ENCODE measurements around the gene SPSB1. TPM values are rescaled to one million over a fixed set of nuclear protein-coding genes. Genes with fewer than 3 reads are reported as not detected.
A peak's percentile ranks its signal among the peaks of the same experiment; 100 is the strongest.

SPSB1 gene
- total and polyA plus RNA-seq, 4 donors: 21.2 to 62.0 (median 35.8) TPM

GRCh38 chr1:9289711-9290485 lies 2.8 kb upstream of the SPSB1 start:
- H3K36me3 ChIP-seq (ENCODE audit: control insufficient read depth in 1 of 2, insufficient read depth in 2 of 2, low read length in 1 of 2): no peaks in the 10 kb centered on the region
- peak overlapping the region in 1 of 2 donors; percentile 32 for H3K27ac ChIP-seq (ENCODE audit: low read depth in 1 of 2, low read length in 2 of 2)
- no peaks in the 10 kb centered on the region for H3K9me3 ChIP-seq (ENCODE audit: control insufficient read depth, low read length)
- no peaks in the 10 kb centered on the region for H3K27me3 ChIP-seq (ENCODE audit: control insufficient read depth in 1 of 2, insufficient read depth in 2 of 2, low read length in 1 of 2)
- peak; percentile 82 to 86 for DNase-seq
- ATAC-seq (ENCODE audit: low FRiP score): peak; percentile 75
- no peaks in the 10 kb centered on the region for H3K4me1 ChIP-seq (ENCODE audit: control insufficient read depth in 1 of 2, insufficient read depth in 2 of 2, low read length in 2 of 2)
- H3K4me3 ChIP-seq (ENCODE audit: low read length in 2 of 2): no peak overlapping the region
- 43% methylated on average over 5 of the region's 5 CpGs for WGBS, 2 donors
- intact Hi-C loops (cut with DNase I): loop anchor here (2.0 to 10.0 kb wide), 8 partner anchors 82 to 285 kb away; no protein-coding TSS in a partner anchor

GRCh38 chr1:9291914-9292360 lies 757 bp upstream of the SPSB1 start:
- peak; percentile 79 to 91 for DNase-seq
- Histone ChIP-seq H3K27ac (ENCODE audit: low read depth in 1 of 2, low read length in 2 of 2) (peak overlapping the region; percentile 44 to 93), H3K27me3 (ENCODE audit: control insufficient read depth in 1 of 2, insufficient read depth in 2 of 2, low read length in 1 of 2) (no peaks in the 10 kb centered on the region), H3K36me3 (ENCODE audit: control insufficient read depth in 1 of 2, insufficient read depth in 2 of 2, low read length in 1 of 2) (no peaks in the 10 kb centered on the region), H3K4me1 (ENCODE audit: control insufficient read depth in 1 of 2, insufficient read depth in 2 of 2, low read length in 2 of 2) (no peaks in the 10 kb centered on the region), H3K9me3 (ENCODE audit: control insufficient read depth, low read length) (no peaks in the 10 kb centered on the region), H3K4me3 (ENCODE audit: low read length in 2 of 2) (peak overlapping the region; percentile 93 to 99)
- no peak for ATAC-seq (ENCODE audit: low FRiP score)
- intact Hi-C loops (cut with DNase I): loop anchor here (5.0 kb wide), 4 partner anchors 80 to 160 kb away; no protein-coding TSS in a partner anchor
- WGBS, 2 donors: 1 to 3% methylated on average over 13 of the region's 13 CpGs

- no peaks in the 10 kb centered on the region for H3K36me3 ChIP-seq (ENCODE audit: control insufficient read depth in 1 of 2, insufficient read depth in 2 of 2, low read length in 1 of 2)
- peaks cover 0 to 3% of the 10 kb centered on the region in 2 donors for H3K4me1 ChIP-seq (ENCODE audit: control insufficient read depth in 1 of 2, insufficient read depth in 2 of 2, low read length in 2 of 2)
- DNase-seq (no peak), ATAC-seq (ENCODE audit: low FRiP score) (no peak)
- no peaks in the 10 kb centered on the region for H3K27me3 ChIP-seq (ENCODE audit: control insufficient read depth in 1 of 2, insufficient read depth in 2 of 2, low read length in 1 of 2)
- H3K4me3 ChIP-seq (ENCODE audit: low read length in 2 of 2): peak overlapping the region; percentile 93 to 99
- H3K9me3 ChIP-seq (ENCODE audit: control insufficient read depth, low read length): no peaks in the 10 kb centered on the region
- peak overlapping the region; percentile 65 to 80 for H3K27ac ChIP-seq (ENCODE audit: low read depth in 1 of 2, low read length in 2 of 2)
- intact Hi-C loops (cut with DNase I): loop anchor here (5.0 kb wide), 4 partner anchors 79 to 159 kb away; no protein-coding TSS in a partner anchor
- 0% methylated on average over 9 to 43 of the region's 43 CpGs for WGBS, 2 donors
Observed at GRCh38 chr1:9293241-9293532, 493 bp downstream of the SPSB1 start.

- intact Hi-C loops (cut with DNase I): loop anchor here (5.0 kb wide), 4 partner anchors 79 to 159 kb away; no protein-coding TSS in a partner anchor
Observed at GRCh38 chr1:9293533-9294404, 1.1 kb downstream of the SPSB1 start.

GRCh38 chr1:9294405-9294773 lies 1.7 kb downstream of the SPSB1 start:
- ATAC-seq (ENCODE audit: low FRiP score): no peak
- no peaks in the 10 kb centered on the region for H3K36me3 ChIP-seq (ENCODE audit: control insufficient read depth in 1 of 2, insufficient read depth in 2 of 2, low read length in 1 of 2)
- peaks cover 0 to 3% of the 10 kb centered on the region in 2 donors for H3K4me1 ChIP-seq (ENCODE audit: control insufficient read depth in 1 of 2, insufficient read depth in 2 of 2, low read length in 2 of 2)
- no peaks in the 10 kb centered on the region for H3K27me3 ChIP-seq (ENCODE audit: control insufficient read depth in 1 of 2, insufficient read depth in 2 of 2, low read length in 1 of 2)
- intact Hi-C loops (cut with DNase I): loop anchor here (5.0 kb wide), 4 partner anchors 78 to 158 kb away; no protein-coding TSS in a partner anchor
- no peaks in the 10 kb centered on the region for H3K9me3 ChIP-seq (ENCODE audit: control insufficient read depth, low read length)
- 3 to 4% methylated on average over 6 of the region's 6 CpGs for WGBS, 2 donors
- H3K4me3 ChIP-seq (ENCODE audit: low read length in 2 of 2): peak overlapping the region; percentile 93 to 99
- DNase-seq: peak in 1 of 2 donors; percentile 75
- H3K27ac ChIP-seq (ENCODE audit: low read depth in 1 of 2, low read length in 2 of 2): peak overlapping the region in 1 of 2 donors; percentile 65

More at GRCh38 chr1:9293533-9294404, 1.1 kb downstream of the SPSB1 start:
- H3K4me1 ChIP-seq (ENCODE audit: control insufficient read depth in 1 of 2, insufficient read depth in 2 of 2, low read length in 2 of 2): peaks cover 0 to 3% of the 10 kb centered on the region in 2 donors
- H3K9me3 ChIP-seq (ENCODE audit: control insufficient read depth, low read length): no peaks in the 10 kb centered on the region
- ATAC-seq (ENCODE audit: low FRiP score) (peak; percentile 17), DNase-seq (peak in 1 of 2 donors; percentile 83)
- 0 to 1% methylated on average over 41 of the region's 41 CpGs for WGBS, 2 donors
- H3K4me3 ChIP-seq (ENCODE audit: low read length in 2 of 2): peak overlapping the region; percentile 93 to 99
- no peaks in the 10 kb centered on the region for H3K27me3 ChIP-seq (ENCODE audit: control insufficient read depth in 1 of 2, insufficient read depth in 2 of 2, low read length in 1 of 2)
- peak overlapping the region; percentile 65 to 80 for H3K27ac ChIP-seq (ENCODE audit: low read depth in 1 of 2, low read length in 2 of 2)
- H3K36me3 ChIP-seq (ENCODE audit: control insufficient read depth in 1 of 2, insufficient read depth in 2 of 2, low read length in 1 of 2): no peaks in the 10 kb centered on the region

- peak; percentile 36 for ATAC-seq (ENCODE audit: low FRiP score)
- intact Hi-C loops (cut with DNase I): loop anchor here (5.0 kb wide), 4 partner anchors 77 to 157 kb away; no protein-coding TSS in a partner anchor
Observed at GRCh38 chr1:9294910-9295636, 2.4 kb downstream of the SPSB1 start.

GRCh38 chr1:9295884-9296283 lies 3.2 kb downstream of the SPSB1 start:
- intact Hi-C loops (cut with DNase I): no loop called here
- 61 to 68% methylated on average over 9 of the region's 9 CpGs for WGBS, 2 donors
- Histone ChIP-seq H3K27ac (ENCODE audit: low read depth in 1 of 2, low read length in 2 of 2) (no peak overlapping the region), H3K9me3 (ENCODE audit: control insufficient read depth, low read length) (no peaks in the 10 kb centered on the region), H3K36me3 (ENCODE audit: control insufficient read depth in 1 of 2, insufficient read depth in 2 of 2, low read length in 1 of 2) (no peaks in the 10 kb centered on the region), H3K4me1 (ENCODE audit: control insufficient read depth in 1 of 2, insufficient read depth in 2 of 2, low read length in 2 of 2) (peaks cover 0 to 11% of the 10 kb centered on the region in 2 donors), H3K4me3 (ENCODE audit: low read length in 2 of 2) (peak overlapping the region in 1 of 2 donors; percentile 99), H3K27me3 (ENCODE audit: control insufficient read depth in 1 of 2, insufficient read depth in 2 of 2, low read length in 1 of 2) (no peaks in the 10 kb centered on the region)
- ATAC-seq (ENCODE audit: low FRiP score): no peak
- DNase-seq: no peak

More at GRCh38 chr1:9294910-9295636, 2.4 kb downstream of the SPSB1 start:
- DNase-seq: peak in 1 of 2 donors; percentile 74
- 3 to 4% methylated on average over 10 of the region's 10 CpGs for WGBS, 2 donors
- Histone ChIP-seq H3K4me3 (ENCODE audit: low read length in 2 of 2) (peak overlapping the region; percentile 93 to 99), H3K4me1 (ENCODE audit: control insufficient read depth in 1 of 2, insufficient read depth in 2 of 2, low read length in 2 of 2) (peaks cover 0 to 5% of the 10 kb centered on the region in 2 donors), H3K27me3 (ENCODE audit: control insufficient read depth in 1 of 2, insufficient read depth in 2 of 2, low read length in 1 of 2) (no peaks in the 10 kb centered on the region), H3K36me3 (ENCODE audit: control insufficient read depth in 1 of 2, insufficient read depth in 2 of 2, low read length in 1 of 2) (no peaks in the 10 kb centered on the region), H3K27ac (ENCODE audit: low read depth in 1 of 2, low read length in 2 of 2) (peak overlapping the region in 1 of 2 donors; percentile 23), H3K9me3 (ENCODE audit: control insufficient read depth, low read length) (no peaks in the 10 kb centered on the region)

GRCh38 chr1:9296850-9297249 lies 4.2 kb downstream of the SPSB1 start:
- no peaks in the 10 kb centered on the region for H3K27me3 ChIP-seq (ENCODE audit: control insufficient read depth in 1 of 2, insufficient read depth in 2 of 2, low read length in 1 of 2)
- H3K36me3 ChIP-seq (ENCODE audit: control insufficient read depth in 1 of 2, insufficient read depth in 2 of 2, low read length in 1 of 2): peaks cover 0 to 1% of the 10 kb centered on the region in 2 donors
- no peaks in the 10 kb centered on the region for H3K9me3 ChIP-seq (ENCODE audit: control insufficient read depth, low read length)
- DNase-seq (no peak), ATAC-seq (ENCODE audit: low FRiP score) (no peak)
- no peak overlapping the region for H3K4me3 ChIP-seq (ENCODE audit: low read length in 2 of 2)
- no peak overlapping the region for H3K27ac ChIP-seq (ENCODE audit: low read depth in 1 of 2, low read length in 2 of 2)
- 62% methylated on average over 6 of the region's 6 CpGs for WGBS, 2 donors
- intact Hi-C loops (cut with DNase I): no loop called here
- H3K4me1 ChIP-seq (ENCODE audit: control insufficient read depth in 1 of 2, insufficient read depth in 2 of 2, low read length in 2 of 2): peaks cover 0 to 15% of the 10 kb centered on the region in 2 donors

Measured in aorta (tissue), 5 donors.